Stimulated activated CD8-positive, alpha-beta memory T cell treated with anti-CD3 and anti-CD28 coated beads, Interleukin-7, amount 100 ng/mL, for 24 hours (primary cell): ENCODE data around the gene CFDP1.

Experiments used
- DNase-seq: peaks from one replicate; pipeline ENCODE4 v3.0.0-alpha.2; 2020; ENCODE audit warnings: low read depth

CFDP1 gene

GRCh38 chr16:75406943-75407342 is 26.4 kb downstream of the CFDP1 start:
- no peak for DNase-seq

GRCh38 chr16:75402821-75403475 is 30.4 kb downstream of the CFDP1 start:
- no peak for DNase-seq

DNA sequence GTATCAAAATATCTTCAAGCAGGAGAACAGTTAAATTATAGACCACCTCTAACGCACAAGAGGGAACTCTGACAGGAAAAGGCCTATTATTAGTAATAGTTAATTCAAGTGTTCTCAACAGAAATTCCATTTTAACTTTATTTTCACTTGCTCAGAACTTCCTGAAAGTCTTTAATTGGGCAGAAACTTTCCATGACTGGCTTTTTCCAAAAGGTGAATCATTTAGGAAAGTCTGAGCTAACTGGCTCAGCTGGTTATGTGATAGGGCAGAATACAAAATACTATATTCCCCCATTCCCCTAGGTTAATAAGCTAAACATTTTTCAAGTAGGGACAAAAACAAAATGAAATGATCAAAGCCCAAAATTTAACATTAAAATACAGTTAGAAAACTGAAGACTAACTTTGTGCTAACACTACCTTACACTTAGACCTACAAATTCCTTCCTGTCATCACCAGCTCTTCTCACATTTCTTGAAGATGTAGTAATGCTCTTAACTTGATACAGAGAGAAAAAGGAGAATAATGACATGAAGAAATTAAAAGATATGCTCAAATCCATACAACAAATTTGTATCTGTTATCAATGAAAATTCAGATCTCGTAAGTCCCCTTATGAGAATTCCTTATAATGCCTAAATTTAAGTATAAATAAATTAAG is 31.0 kb downstream of the CFDP1 start:
- DNase-seq, result no peak

DNA sequence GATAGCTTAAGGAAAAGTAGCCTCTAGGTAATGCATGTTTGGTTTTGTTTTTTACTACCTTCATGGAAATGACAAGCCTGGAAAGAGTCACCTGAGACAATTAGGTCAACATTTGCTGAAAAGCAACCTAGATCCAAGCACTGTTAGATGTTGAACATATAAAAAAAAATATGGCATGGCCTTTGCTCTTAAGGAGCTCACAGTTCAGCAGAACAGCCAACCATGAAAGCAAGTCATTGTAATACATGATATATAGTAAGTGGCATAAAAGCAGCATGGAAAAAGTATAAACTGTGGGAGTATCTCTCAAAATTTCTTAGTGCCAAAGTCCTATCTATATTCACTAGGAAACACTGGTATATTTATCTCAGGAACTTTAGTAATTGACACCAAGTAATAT is 31.6 kb downstream of the CFDP1 start:
- no peak for DNase-seq

GRCh38 chr16:75398333-75398732 is 35.0 kb downstream of the CFDP1 start:
- DNase-seq, result no peak

GRCh38 chr16:75394941-75395340 is 38.4 kb downstream of the CFDP1 start:
- DNase-seq, result no peak

DNA sequence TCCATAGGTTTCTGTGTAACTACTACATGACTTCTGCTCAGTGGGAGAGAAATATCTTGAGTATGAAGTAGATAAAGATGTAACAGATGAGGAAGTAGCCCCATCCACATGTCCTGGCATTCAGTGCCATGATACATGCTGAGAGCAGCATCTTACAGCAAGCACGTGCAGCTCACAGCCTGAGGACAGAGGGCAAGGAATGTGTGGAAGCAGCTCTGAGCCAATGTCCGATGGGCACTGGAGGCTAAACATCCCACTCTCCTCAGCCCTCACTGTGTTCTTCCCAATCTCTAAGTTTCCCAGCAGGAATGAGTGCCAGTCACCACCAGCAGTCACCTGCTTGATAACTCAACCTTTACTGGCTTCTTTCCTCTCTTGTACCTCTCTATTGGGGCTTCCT is 40.4 kb downstream of the CFDP1 start:
- no peak for DNase-seq

DNA sequence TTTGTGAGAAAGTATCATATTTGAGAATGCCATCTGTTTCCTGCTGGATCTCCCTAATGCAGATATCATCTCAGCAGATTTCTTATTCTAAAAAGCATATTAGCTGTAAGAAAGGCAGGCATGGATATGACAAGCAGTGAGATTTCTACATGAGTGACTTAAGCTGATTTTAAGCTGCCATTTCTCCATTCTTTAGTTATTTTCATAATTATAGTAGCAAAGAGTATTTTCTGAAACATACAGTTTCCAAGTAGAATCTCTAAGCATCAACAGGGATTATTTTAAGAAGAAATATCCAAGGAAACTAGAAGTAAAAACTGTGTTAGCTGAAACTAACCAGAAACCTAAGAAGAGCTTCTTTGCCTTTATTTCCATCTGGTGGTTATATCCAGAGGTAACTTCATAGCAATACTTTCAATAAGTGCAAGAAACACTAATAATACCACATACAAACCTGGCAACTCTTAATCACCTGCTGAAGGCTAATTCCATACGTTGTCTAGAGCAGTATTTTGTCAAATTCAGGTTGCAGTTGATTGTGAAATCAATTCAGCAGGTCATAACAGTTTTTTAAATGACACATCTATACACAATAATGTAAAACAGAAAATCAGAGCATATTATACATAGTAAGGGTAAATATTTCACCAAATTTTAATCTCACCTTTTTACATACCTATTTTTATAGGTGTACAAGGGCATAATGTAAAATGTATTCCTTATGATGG is 42.2 kb downstream of the CFDP1 start:
- DNase-seq, result no peak

DNA sequence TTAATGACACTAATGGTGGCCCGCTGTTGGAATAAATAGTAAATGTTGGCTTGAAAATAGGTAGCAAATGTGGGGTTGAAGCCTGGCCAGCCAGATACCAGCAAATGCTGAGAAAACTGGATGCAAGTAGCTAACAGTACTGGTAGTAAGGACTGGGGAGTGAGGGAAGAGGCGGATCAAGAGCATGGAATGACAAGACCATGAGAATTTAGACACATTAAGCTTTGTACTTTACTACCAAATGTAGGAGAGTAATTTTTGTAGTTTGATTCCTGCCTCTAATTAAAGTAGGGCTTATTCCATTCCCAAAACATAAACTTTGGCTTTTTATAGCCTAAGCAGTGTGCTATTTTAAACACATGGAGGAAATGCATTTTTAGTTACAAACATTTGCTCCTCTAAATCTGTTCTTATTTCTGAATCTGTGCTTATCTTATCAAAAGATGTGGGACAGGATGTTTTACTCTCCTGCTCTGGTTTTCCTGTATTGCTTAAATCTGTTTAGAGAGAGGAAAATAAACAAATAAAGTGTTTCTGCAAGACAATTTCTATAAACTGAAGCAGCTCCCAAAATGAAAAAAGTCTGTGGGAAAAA is 44.1 kb downstream of the CFDP1 start:
- no peak for DNase-seq

DNA sequence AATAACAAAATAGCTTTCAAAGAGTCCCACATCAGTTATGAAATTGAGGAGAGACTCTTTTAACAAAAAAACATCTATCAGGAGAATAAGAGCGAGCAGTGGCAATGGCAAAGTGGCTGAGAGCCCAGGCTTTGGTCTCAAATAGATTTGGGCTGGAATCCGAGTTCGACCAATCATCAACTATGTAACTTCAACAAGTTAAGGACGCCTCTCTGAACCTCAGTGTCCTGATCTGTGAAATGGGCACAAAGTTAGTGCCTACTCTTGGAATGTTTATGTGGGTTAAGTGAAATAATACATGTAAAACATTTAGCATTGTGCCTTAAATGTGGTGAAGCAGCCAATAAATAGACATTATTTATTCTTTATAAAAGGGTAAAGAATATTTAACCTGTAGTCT is 45.4 kb downstream of the CFDP1 start:
- no peak for DNase-seq

GRCh38 chr16:75385507-75386152 is 47.7 kb downstream of the CFDP1 start:
- no peak for DNase-seq

DNA sequence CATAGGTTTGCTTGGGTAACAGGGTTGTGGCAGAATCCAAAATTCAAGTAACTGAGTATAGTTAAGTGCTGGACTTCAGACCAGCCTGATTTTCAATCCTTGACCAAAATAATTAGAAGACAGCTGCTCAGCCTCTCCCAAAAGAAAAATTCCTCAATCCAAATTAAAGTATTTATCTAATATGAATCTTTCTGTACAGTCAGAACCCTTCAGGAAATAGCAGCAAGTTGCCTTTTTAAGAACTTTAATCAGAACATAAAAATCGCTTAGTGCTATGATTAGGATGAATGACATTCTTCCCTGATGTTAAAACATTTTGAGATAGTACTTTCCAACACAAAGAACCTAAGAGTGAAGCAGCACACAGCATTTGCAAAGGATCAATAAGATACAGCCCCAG is 50.2 kb downstream of the CFDP1 start:
- DNase-seq, result no peak

DNA sequence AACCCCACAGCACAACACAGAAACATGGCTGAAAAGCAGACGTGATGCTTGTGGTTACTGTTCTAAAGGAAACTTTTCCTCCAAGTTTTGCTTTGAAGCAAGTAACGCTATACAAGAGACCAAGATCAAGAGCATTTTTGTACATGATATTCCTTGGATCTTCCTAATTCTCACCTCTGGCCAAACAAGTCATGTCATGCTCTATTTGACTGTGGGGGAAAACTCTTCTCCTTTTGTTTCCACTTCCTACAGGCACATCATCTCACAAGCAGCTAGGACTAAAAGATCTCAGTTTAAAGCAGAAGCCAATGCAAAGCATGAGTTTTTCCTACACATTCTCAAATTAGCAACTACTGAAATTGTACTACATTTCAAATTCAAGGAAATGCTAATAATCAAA is 50.7 kb downstream of the CFDP1 start:
- no peak for DNase-seq

- no peak for DNase-seq
These were observed 52.4 kb downstream of the CFDP1 start for GRCh38 chr16:75380870-75381269.

- peak; percentile 4 for DNase-seq
These were observed 53.1 kb downstream of the CFDP1 start for GRCh38 chr16:75379911-75380847.

GRCh38 chr16:75379339-75379738 is 54.0 kb downstream of the CFDP1 start:
- DNase-seq, result no peak

DNA sequence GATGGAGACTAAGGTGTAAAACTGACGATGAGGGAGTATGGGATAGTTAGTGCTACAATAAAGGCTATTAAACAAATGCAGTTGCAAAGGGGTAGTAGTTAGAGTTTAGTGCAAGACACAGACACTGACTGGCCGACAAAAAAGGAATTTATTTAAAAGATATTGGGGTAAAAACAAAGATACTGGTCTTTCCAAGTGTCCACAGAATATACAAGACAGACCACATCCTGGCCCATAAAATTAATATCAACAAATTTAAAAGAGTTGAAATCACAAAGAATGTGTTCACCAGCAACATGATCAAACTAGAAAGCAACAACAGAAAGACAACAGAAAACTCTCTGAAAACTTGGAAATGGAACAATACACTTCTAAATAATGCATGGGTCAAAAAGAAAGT is 54.7 kb downstream of the CFDP1 start:
- DNase-seq, result no peak

- DNase-seq, result no peak
These were observed 55.4 kb downstream of the CFDP1 start for GRCh38 chr16:75377729-75378386.

- DNase-seq, result no peak
These were observed 56.7 kb downstream of the CFDP1 start for GRCh38 chr16:75376475-75377161.

DNA sequence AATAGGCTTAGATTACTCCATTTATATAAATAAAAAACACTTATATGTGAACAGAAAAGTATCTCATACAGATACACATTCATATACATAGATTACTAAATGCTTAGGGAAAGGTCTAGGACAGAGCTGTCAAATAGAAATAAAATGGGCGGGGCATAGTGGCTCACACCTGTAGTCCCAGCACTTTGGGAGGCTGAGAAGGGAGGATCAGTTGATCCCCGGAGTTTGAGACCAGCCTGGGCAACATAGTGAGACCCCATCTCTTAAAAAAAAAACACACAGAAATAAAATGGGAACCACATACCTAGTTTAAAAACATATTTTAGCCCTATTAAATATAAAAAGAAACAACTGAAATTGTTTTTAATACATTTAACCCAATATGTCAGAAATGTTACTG is 58.9 kb downstream of the CFDP1 start:
- no peak for DNase-seq
